ENCODE measurements around the gene ALOXE3.

DNA sequence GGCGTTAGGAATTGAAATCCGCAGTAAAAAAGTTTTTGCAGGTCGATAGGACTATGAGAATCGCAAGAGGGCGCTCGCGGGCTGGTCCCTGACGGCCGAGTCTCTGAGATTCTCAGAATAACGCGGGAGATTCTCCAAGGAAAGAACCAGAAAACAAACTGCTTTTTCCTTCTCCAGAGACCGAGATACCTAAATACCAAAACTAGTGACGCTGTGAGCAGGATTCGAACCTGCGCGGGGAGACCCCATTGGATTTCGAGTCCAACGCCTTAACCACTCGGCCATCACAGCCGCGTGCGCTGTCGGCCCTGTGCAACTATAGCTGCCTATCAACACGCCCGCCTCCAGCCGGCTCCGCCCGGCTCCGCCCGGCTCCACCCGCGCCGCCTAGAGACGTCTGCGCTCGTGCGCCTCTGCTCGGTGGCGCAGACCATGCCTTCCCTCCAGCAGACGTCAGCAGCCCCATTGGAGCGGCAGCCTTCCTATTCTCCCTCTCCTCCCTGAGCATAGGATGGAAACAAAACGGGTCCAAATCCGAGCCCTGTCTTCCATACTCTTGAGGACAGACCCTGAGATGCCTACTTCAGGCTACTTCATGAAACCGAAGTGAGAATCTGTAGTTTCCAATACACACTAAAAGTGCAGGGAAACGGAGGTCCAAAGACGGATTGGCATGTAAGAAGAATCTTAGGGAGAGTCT lies 20.5 kb upstream of the ALOXE3 start:
- peak in 1 of 2 experiments; percentile 59; a peak in 1 of 3 replicates for TF ChIP-seq POLR2A (IDR thresholded peaks at IDR 0.05; ENCODE audit: control extremely low read depth in 1 of 2, low read depth in 2 of 2, low read length in 2 of 2)
- TF ChIP-seq JUND (IDR thresholded peaks at IDR 0.05; ENCODE audit: low read length): peak; percentile 38; the same call in 1 of the 2 replicates
- peak; percentile 73 for TF ChIP-seq POLR2AphosphoS5 (IDR thresholded peaks at IDR 0.05; ENCODE audit: low read depth, low read length)
- TF ChIP-seq ATF3 (IDR thresholded peaks at IDR 0.05; ENCODE audit: insufficient read depth, low read depth, low read length): no peak
- TF ChIP-seq CTCF (IDR thresholded peaks at IDR 0.05; ENCODE audit: control extremely low read depth in 1 of 3, insufficient read depth in 1 of 3, low read depth in 1 of 3, low read length in 3 of 3): peak; percentile 63 to 96 (median 78)
- TF ChIP-seq EZH2 (IDR thresholded peaks at IDR 0.05; ENCODE audit: low read depth, low read length, severe bottlenecking): no peak
- TF ChIP-seq KDM4A (IDR thresholded peaks at IDR 0.05; ENCODE audit: low read depth, low read length, severe bottlenecking): no peak

Measured in H1 (cell line).